HEK293 (cell line): Measurements from ENCODE around the gene S100A16.

Experiments
- EGR2 ChIP-seq: fragments of 450-650 bp; formaldehyde crosslinking; IDR thresholded peaks from 2 replicates; pipeline ENCODE4 v1.5.1; 2016; ENCODE audit warnings: low read depth, missing biosample characterization, missing genetic modification characterization
- GFI1B ChIP-seq: fragments of 450-650 bp; formaldehyde crosslinking; IDR thresholded peaks from 2 replicates; pipeline ENCODE4 v1.5.1; 2016; ENCODE audit warnings: missing biosample characterization, missing genetic modification characterization
- INSM2 ChIP-seq: fragments of 450-650 bp; formaldehyde crosslinking; IDR thresholded peaks from 2 replicates; pipeline ENCODE4 v1.5.1; 2016; ENCODE audit warnings: missing biosample characterization, missing genetic modification characterization
- KLF1 ChIP-seq: fragments of 450-650 bp; formaldehyde crosslinking; IDR thresholded peaks from 2 replicates; pipeline ENCODE4 v1.5.1; 2016; ENCODE audit warnings: missing biosample characterization, missing genetic modification characterization
- MYNN ChIP-seq: fragments of 450-650 bp; formaldehyde crosslinking; IDR thresholded peaks from 2 replicates; pipeline ENCODE4 v1.5.1; 2016; ENCODE audit warnings: missing biosample characterization, missing genetic modification characterization, borderline replicate concordance
- ZBTB7A ChIP-seq: fragments of 450-650 bp; formaldehyde crosslinking; IDR thresholded peaks from 2 replicates; pipeline ENCODE4 v1.5.1; 2016; ENCODE audit warnings: low read depth, missing biosample characterization, missing genetic modification characterization
- ZNF10 ChIP-seq: fragments of 450-650 bp; formaldehyde crosslinking; IDR thresholded peaks from 2 replicates; pipeline ENCODE4 v1.5.1; 2017; ENCODE audit warnings: missing biosample characterization, missing genetic modification characterization
- ZNF132 ChIP-seq: fragments of 450-650 bp; formaldehyde crosslinking; IDR thresholded peaks from 2 replicates; pipeline ENCODE4 v1.5.1; 2017; ENCODE audit warnings: missing biosample characterization, missing genetic modification characterization, borderline replicate concordance
- ZNF202 ChIP-seq: fragments of 450-650 bp; formaldehyde crosslinking; IDR thresholded peaks from 2 replicates; pipeline ENCODE4 v1.5.1; 2016; ENCODE audit warnings: missing biosample characterization, missing genetic modification characterization, borderline replicate concordance
- ZNF239 ChIP-seq: fragments of 450-650 bp; formaldehyde crosslinking; IDR thresholded peaks from 2 replicates; pipeline ENCODE4 v1.5.1; 2016; ENCODE audit warnings: missing biosample characterization, missing genetic modification characterization
- ZNF391 ChIP-seq: fragments of 450-650 bp; formaldehyde crosslinking; IDR thresholded peaks from 2 replicates; pipeline ENCODE4 v1.5.1; 2016; ENCODE audit warnings: low read depth, missing biosample characterization, missing genetic modification characterization, borderline replicate concordance
- ZNF555 ChIP-seq: fragments of 450-650 bp; formaldehyde crosslinking; conservative IDR thresholded peaks from 2 replicates; pipeline ENCODE4 v1.5.1; 2017; ENCODE audit warnings: missing biosample characterization, mild to moderate bottlenecking, missing genetic modification characterization, inconsistent platforms
- ZNF558 ChIP-seq: fragments of 450-650 bp; formaldehyde crosslinking; IDR thresholded peaks from 2 replicates; pipeline ENCODE4 v1.5.1; 2016; ENCODE audit warnings: missing biosample characterization, missing genetic modification characterization
- ZNF561 ChIP-seq: fragments of 450-650 bp; IDR thresholded peaks from 2 replicates; pipeline ENCODE4 v1.5.1; 2018; ENCODE audit warnings: missing biosample characterization, missing genetic modification characterization, borderline replicate concordance
- ZNF571 ChIP-seq: fragments of 450-650 bp; formaldehyde crosslinking; IDR thresholded peaks from 2 replicates; pipeline ENCODE4 v1.5.0; 2017; ENCODE audit warnings: missing biosample characterization, missing genetic modification characterization
- ZNF626 ChIP-seq: fragments of 450-650 bp; sonication (Bioruptor Pico); formaldehyde crosslinking; IDR thresholded peaks from 2 replicates; pipeline ENCODE4 v1.5.1; 2018; ENCODE audit warnings: missing biosample characterization, missing genetic modification characterization, inconsistent platforms
- ZNF76 ChIP-seq: fragments of 450-650 bp; formaldehyde crosslinking; IDR thresholded peaks from 2 replicates; pipeline ENCODE4; 2016; ENCODE audit warnings: low read depth, missing biosample characterization, missing genetic modification characterization, borderline replicate concordance
- ZNF785 ChIP-seq: fragments of 450-650 bp; formaldehyde crosslinking; IDR thresholded peaks from 2 replicates; pipeline ENCODE4 v1.5.1; 2016; ENCODE audit warnings: missing biosample characterization, missing genetic modification characterization
- ZNF830 ChIP-seq: fragments of 450-650 bp; IDR thresholded peaks from 2 replicates; pipeline ENCODE4 v1.5.0; 2018; ENCODE audit warnings: missing biosample characterization, missing genetic modification characterization, low read depth, mild to moderate bottlenecking, moderate library complexity
- ZNF837 ChIP-seq: fragments of 450-650 bp; formaldehyde crosslinking; IDR thresholded peaks from 2 replicates; pipeline ENCODE4 v1.5.1; 2016; ENCODE audit warnings: missing biosample characterization, missing genetic modification characterization
- ZSCAN16 ChIP-seq: fragments of 450-650 bp; formaldehyde crosslinking; IDR thresholded peaks from 2 replicates; pipeline ENCODE4 v1.5.1; 2016; ENCODE audit warnings: missing biosample characterization, missing genetic modification characterization
- TF ChIP-seq, protein P1 (sequence below): fragments of 450-650 bp; formaldehyde crosslinking; IDR thresholded peaks from 2 replicates; pipeline ENCODE4 v1.5.1; 2016; ENCODE audit warnings: missing biosample characterization, missing genetic modification characterization
- TF ChIP-seq, protein P2 (sequence below): fragments of 450-650 bp; formaldehyde crosslinking; IDR thresholded peaks from 2 replicates; pipeline ENCODE4 v1.5.1; 2016; ENCODE audit warnings: missing biosample characterization, missing genetic modification characterization, borderline replicate concordance
- TF ChIP-seq, protein P3 (sequence below): fragments of 450-650 bp; formaldehyde crosslinking; IDR thresholded peaks from 2 replicates; pipeline ENCODE4 v1.5.1; 2017; ENCODE audit warnings: missing biosample characterization, missing genetic modification characterization
- TF ChIP-seq, protein P4 (sequence below): fragments of 450-650 bp; formaldehyde crosslinking; IDR thresholded peaks from 2 replicates; pipeline ENCODE4 v1.5.1; 2016; ENCODE audit warnings: missing biosample characterization, missing genetic modification characterization
- TF ChIP-seq, protein P5 (sequence below): fragments of 450-650 bp; formaldehyde crosslinking; IDR thresholded peaks from 2 replicates; pipeline ENCODE4 v1.5.1; 2016; ENCODE audit warnings: missing biosample characterization, missing genetic modification characterization
- TF ChIP-seq, protein P6 (sequence below): fragments of 450-650 bp; formaldehyde crosslinking; IDR thresholded peaks from 2 replicates; pipeline ENCODE4 v1.5.1; 2016; ENCODE audit warnings: missing biosample characterization, missing genetic modification characterization

The S100A16 gene

DNA sequence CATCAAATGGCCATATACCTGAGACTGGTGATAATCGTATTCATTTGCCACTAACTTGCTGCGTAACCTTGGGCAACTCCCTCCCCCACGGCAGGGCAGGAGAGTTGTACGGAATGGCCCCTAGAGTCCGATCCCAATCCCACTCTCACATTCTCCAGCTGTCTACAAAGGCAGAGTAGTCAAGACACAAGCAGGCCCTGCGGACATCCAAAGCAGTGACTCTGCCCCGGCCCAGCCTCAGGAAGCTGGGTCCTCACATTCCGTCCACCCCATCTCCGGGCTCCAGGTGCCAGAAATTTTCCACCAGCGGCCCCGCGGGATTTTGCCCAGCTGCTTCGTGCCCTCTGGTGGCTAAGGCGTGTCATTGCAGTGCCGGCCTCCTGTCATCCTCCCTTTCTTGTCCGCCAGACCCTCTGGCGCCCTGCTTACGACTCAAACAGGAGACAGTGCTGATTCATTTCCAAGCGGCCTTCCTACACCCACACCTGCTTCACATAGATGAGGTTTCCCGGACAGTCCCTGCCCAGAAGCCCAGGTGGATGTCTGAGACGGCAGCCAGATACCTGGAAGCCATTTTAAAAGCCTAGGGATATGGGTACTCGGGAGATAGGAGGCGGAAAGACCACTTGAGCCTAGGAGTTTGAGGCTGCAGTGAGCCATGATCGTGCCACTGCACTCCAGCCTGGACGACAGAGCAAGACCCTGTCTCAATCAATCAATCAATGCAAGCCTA lies 44.4 kb downstream of the S100A16 start (continued):
- TF ChIP-seq ZNF555 (tag by site-specific recombination), result no peak
- 0 out of 2 replicates have a peak, but pooled peaks have one; percentile 71 for TF ChIP-seq ZNF391 (tag by site-specific recombination)
- TF ChIP-seq ZNF202, result no peak
- no peak for TF ChIP-seq ZNF785 (tag by site-specific recombination)
- no peak for TF ChIP-seq ZNF10
- no peak for TF ChIP-seq KLF1
- TF ChIP-seq, protein P1, sequence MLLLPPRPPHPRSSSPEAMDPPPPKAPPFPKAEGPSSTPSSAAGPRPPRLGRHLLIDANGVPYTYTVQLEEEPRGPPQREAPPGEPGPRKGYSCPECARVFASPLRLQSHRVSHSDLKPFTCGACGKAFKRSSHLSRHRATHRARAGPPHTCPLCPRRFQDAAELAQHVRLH (tag by site-specific recombination), result no peak
- no peak for TF ChIP-seq ZSCAN16 (tag by site-specific recombination)
- no peak for TF ChIP-seq GFI1B (tag by site-specific recombination)
- TF ChIP-seq ZBTB7A (tag by site-specific recombination), result no peak
- TF ChIP-seq MYNN (tag by site-specific recombination), result no peak
- TF ChIP-seq ZNF76, result peak; percentile 41; the same call in 1 of the 2 replicates
- TF ChIP-seq ZNF239 (tag by site-specific recombination), result no peak
- TF ChIP-seq EGR2 (tag by site-specific recombination), result no peak
- no peak; the same call in 1 of the 2 replicates for TF ChIP-seq ZNF561
- no peak for TF ChIP-seq ZNF132
- TF ChIP-seq, protein P2, sequence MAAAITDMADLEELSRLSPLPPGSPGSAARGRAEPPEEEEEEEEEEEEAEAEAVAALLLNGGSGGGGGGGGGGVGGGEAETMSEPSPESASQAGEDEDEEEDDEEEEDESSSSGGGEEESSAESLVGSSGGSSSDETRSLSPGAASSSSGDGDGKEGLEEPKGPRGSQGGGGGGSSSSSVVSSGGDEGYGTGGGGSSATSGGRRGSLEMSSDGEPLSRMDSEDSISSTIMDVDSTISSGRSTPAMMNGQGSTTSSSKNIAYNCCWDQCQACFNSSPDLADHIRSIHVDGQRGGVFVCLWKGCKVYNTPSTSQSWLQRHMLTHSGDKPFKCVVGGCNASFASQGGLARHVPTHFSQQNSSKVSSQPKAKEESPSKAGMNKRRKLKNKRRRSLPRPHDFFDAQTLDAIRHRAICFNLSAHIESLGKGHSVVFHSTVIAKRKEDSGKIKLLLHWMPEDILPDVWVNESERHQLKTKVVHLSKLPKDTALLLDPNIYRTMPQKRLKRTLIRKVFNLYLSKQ (tag by site-specific recombination), result no peak
- TF ChIP-seq ZNF626 (tag by site-specific recombination), result no peak
- TF ChIP-seq ZNF837 (tag by site-specific recombination), result no peak
- no peak for TF ChIP-seq ZNF571 (tag by site-specific recombination)
- TF ChIP-seq INSM2 (tag by site-specific recombination), result 0 out of 2 replicates have a peak, but pooled peaks have one; percentile 13
- TF ChIP-seq, protein P3, sequence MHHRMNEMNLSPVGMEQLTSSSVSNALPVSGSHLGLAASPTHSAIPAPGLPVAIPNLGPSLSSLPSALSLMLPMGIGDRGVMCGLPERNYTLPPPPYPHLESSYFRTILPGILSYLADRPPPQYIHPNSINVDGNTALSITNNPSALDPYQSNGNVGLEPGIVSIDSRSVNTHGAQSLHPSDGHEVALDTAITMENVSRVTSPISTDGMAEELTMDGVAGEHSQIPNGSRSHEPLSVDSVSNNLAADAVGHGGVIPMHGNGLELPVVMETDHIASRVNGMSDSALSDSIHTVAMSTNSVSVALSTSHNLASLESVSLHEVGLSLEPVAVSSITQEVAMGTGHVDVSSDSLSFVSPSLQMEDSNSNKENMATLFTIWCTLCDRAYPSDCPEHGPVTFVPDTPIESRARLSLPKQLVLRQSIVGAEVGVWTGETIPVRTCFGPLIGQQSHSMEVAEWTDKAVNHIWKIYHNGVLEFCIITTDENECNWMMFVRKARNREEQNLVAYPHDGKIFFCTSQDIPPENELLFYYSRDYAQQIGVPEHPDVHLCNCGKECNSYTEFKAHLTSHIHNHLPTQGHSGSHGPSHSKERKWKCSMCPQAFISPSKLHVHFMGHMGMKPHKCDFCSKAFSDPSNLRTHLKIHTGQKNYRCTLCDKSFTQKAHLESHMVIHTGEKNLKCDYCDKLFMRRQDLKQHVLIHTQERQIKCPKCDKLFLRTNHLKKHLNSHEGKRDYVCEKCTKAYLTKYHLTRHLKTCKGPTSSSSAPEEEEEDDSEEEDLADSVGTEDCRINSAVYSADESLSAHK (tag by site-specific recombination), result no peak
- TF ChIP-seq ZNF558, result 0 out of 2 replicates have a peak, but pooled peaks have one; percentile 20
- TF ChIP-seq, protein P4, sequence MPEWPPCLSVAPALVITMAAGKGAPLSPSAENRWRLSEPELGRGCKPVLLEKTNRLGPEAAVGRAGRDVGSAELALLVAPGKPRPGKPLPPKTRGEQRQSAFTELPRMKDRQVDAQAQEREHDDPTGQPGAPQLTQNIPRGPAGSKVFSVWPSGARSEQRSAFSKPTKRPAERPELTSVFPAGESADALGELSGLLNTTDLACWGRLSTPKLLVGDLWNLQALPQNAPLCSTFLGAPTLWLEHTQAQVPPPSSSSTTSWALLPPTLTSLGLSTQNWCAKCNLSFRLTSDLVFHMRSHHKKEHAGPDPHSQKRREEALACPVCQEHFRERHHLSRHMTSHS (tag by site-specific recombination), result no peak
- TF ChIP-seq, protein P5, sequence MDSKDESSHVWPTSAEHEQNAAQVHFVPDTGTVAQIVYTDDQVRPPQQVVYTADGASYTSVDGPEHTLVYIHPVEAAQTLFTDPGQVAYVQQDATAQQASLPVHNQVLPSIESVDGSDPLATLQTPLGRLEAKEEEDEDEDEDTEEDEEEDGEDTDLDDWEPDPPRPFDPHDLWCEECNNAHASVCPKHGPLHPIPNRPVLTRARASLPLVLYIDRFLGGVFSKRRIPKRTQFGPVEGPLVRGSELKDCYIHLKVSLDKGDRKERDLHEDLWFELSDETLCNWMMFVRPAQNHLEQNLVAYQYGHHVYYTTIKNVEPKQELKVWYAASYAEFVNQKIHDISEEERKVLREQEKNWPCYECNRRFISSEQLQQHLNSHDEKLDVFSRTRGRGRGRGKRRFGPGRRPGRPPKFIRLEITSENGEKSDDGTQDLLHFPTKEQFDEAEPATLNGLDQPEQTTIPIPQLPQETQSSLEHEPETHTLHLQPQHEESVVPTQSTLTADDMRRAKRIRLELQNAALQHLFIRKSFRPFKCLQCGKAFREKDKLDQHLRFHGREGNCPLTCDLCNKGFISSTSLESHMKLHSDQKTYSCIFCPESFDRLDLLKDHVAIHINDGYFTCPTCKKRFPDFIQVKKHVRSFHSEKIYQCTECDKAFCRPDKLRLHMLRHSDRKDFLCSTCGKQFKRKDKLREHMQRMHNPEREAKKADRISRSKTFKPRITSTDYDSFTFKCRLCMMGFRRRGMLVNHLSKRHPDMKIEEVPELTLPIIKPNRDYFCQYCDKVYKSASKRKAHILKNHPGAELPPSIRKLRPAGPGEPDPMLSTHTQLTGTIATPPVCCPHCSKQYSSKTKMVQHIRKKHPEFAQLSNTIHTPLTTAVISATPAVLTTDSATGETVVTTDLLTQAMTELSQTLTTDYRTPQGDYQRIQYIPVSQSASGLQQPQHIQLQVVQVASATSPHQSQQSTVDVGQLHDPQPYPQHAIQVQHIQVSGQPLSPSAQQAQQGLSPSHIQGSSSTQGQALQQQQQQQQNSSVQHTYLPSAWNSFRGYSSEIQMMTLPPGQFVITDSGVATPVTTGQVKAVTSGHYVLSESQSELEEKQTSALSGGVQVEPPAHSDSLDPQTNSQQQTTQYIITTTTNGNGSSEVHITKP, result no peak
- TF ChIP-seq ZNF830 (tag by site-specific recombination), result no peak
- TF ChIP-seq, protein P6, sequence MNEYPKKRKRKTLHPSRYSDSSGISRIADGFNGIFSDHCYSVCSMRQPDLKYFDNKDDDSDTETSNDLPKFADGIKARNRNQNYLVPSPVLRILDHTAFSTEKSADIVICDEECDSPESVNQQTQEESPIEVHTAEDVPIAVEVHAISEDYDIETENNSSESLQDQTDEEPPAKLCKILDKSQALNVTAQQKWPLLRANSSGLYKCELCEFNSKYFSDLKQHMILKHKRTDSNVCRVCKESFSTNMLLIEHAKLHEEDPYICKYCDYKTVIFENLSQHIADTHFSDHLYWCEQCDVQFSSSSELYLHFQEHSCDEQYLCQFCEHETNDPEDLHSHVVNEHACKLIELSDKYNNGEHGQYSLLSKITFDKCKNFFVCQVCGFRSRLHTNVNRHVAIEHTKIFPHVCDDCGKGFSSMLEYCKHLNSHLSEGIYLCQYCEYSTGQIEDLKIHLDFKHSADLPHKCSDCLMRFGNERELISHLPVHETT (tag by site-specific recombination), result no peak
